ENCODE results near the gene TCERG1.
A peak's percentile ranks its signal among the peaks of the same experiment; 100 is the strongest.

TCERG1 gene

GRCh38 chr5:146409054-146409671, 38.0 kb upstream of the TCERG1 start:
- H3K4me3 ChIP-seq (ENCODE audit: low read depth, low read length), result no peak overlapping the region
- no peak for TF ChIP-seq CTCF (IDR thresholded peaks at IDR 0.05; ENCODE audit: borderline replicate concordance, insufficient read depth, low read depth, low read length)

- H3K4me3 ChIP-seq (ENCODE audit: low read depth, low read length), result no peak overlapping the region
- TF ChIP-seq CTCF (IDR thresholded peaks at IDR 0.05; ENCODE audit: borderline replicate concordance, insufficient read depth, low read depth, low read length), result no peak
Measured at GRCh38 chr5:146410272-146410671, 36.9 kb upstream of the TCERG1 start.

GRCh38 chr5:146419696-146420095, 27.4 kb upstream of the TCERG1 start:
- TF ChIP-seq CTCF (IDR thresholded peaks at IDR 0.05; ENCODE audit: borderline replicate concordance, insufficient read depth, low read depth, low read length), result no peak

GRCh38 chr5:146425023-146425422, 22.1 kb upstream of the TCERG1 start:
- TF ChIP-seq CTCF (IDR thresholded peaks at IDR 0.05; ENCODE audit: borderline replicate concordance, insufficient read depth, low read depth, low read length), result no peak
- no peak overlapping the region for H3K4me3 ChIP-seq (ENCODE audit: low read depth, low read length)

More at GRCh38 chr5:146419696-146420095, 27.4 kb upstream of the TCERG1 start:
- H3K4me3 ChIP-seq (ENCODE audit: low read depth, low read length), result no peak overlapping the region

- TF ChIP-seq CTCF (IDR thresholded peaks at IDR 0.05; ENCODE audit: borderline replicate concordance, insufficient read depth, low read depth, low read length), result no peak
- H3K4me3 ChIP-seq (ENCODE audit: low read depth, low read length), result no peak overlapping the region
Measured at GRCh38 chr5:146426305-146426704, 20.8 kb upstream of the TCERG1 start.

GRCh38 chr5:146426853-146427618, 20.1 kb upstream of the TCERG1 start:
- peak; percentile 48; the same call in 1 of the 2 replicates for TF ChIP-seq CTCF (IDR thresholded peaks at IDR 0.05; ENCODE audit: borderline replicate concordance, insufficient read depth, low read depth, low read length)
- H3K4me3 ChIP-seq (ENCODE audit: low read depth, low read length), result no peak overlapping the region

GRCh38 chr5:146427619-146427997, 19.5 kb upstream of the TCERG1 start:
- H3K4me3 ChIP-seq (ENCODE audit: low read depth, low read length), result no peak overlapping the region
- TF ChIP-seq CTCF (IDR thresholded peaks at IDR 0.05; ENCODE audit: borderline replicate concordance, insufficient read depth, low read depth, low read length), result no peak

Data from GM12875 (cell line).